NCI-H345 treated with DMSO at 0.1 percent for 48 hours (cell line): ENCODE measurements around the gene RAB40B.

ENCODE experiments used
- DNase-seq: peaks from one replicate; lab custom pipeline; 2025; ENCODE audit not compliant: unreplicated experiment; lab: John Stamatoyannopoulos, UW

RAB40B gene

DNA sequence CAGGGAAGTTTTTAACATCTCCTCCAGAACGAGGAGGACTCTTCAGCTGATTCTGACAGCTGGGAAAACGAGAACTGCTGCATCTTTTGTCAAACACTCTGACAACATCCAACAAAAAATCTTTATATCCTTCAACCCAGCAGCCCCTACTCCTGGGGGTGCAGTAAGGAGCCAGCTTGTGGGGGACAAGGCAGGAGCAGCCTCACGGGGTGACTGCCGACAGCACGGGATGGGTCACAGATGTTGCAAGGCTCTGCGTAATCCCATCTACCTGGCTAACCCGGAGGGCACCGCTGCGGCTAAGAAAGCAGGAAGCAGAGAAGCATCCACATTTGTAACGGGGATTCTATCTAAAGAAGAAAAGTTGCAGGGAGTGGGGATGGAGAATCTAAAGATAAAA lies 78.9 kb downstream of the RAB40B start:
- DNase-seq: no peak

DNA sequence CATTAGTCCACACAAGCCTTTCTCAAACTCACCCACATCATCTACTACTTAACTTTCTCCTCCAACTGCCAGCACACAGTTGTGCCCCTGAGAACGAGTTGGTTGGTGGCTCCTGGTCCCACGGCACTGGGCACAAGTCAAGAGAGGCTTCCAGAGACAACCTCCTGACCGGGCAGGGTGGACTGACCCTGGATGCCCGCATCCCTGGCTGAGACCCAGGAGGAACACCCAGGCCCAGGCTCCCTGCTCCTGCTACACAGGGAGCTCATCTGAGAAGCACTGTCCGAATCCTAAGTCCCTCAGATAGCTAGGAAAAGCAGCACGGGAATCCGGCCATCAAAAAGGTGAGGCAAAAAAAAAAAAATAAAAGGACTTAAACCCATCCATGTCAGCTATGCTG lies 79.3 kb downstream of the RAB40B start:
- no peak for DNase-seq

DNA sequence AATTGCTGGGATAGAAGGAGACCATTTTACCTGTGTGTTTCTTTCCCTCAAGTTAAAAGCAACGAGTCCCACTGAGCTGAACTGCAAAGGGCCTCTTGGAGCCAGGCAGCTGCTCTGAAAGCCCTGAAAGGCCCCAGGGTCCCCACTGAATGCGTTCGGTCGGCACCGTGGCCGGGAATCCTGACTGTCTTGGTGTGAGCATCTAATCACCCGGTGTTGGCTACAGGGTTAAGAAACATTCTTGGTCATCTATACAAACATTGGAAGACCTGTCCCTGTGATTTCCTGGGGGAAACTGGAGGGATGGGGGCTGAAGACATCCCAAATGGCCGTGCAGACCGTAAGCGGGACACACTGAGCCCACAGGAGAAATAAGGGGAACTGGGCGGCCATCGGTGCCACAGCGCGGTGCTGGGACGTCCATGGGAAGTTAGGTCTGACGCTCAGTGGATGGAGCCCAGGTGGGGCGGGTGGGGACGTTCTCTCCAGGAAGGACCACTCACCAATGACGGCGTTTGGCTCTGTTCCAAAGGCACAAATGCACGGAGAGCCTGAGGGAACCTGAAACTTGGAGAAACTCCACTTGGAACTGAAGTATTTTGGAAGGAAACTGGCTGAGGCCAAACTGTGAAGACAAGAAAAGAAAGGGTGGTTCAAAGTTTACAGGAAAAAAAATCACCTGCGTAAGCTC lies 82.3 kb downstream of the RAB40B start:
- no peak for DNase-seq

DNA sequence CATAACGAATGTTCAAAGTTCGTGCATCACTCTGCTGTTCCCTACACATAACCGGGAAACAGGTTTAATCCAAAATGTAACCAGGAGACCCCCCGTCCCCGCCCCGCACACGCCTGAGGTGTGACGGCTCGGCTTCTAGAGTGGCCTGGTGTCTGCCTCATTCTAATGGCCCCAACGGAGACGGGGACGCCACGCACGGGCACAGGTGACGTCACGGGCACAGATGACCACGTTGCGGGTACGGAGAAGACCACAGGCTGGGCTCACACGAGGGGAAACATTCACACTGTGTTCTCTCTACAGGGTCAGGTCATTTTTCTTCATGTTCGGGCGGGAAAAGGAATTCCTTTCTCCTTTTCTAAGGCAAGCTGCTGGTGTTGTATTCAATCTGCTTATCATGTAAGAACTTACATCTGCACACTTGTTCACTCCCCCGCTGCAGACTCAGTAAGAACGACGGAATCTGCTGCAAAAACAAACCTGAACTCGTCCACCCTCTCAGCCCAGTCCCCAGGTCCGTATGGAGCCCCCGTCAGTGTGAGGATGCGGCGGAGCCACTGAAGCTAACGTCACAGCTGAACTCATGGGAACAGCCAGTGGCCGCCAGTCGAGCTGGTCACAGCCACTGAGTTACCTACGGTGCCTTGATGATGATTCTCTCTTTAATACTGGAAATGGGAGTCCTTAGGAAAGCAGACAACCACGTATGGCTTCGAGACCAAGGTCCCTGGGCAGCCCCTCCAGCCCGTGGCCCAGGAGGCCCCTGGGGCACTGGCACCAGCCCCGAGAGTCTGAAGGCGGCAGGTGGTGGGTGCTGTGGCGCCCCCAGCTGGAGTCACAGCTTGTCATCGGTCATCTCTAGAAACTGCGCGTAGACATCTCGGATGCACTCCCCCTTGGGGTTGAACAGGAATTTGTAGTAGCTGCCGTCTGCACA lies 83.1 kb downstream of the RAB40B start:
- no peak for DNase-seq

DNA sequence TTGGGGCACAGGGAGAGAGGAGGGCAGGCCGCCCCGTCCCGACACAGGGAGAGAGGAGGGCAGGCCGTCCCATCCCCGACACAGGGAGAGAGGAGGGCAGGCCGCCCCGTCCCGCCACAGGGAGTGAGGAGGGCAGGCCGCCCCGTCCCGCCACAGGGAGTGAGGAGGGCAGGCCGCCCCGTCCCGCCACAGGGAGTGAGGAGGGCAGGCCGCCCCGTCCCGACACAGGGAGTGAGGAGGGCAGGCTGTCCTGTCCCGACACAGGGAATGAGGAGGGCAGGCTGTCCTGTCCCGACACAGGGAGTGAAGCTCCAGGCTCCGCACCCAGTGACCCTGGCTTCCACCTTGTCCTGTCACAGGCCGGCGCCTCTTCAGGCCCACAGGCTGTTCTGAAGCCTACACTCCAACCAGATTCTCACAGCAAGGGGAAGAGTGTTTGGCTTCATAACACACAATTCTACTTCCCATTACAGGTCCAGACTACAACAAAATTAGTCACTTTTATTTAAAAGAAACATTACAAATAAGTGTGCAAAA lies 84.3 kb downstream of the RAB40B start:
- no peak for DNase-seq

DNA sequence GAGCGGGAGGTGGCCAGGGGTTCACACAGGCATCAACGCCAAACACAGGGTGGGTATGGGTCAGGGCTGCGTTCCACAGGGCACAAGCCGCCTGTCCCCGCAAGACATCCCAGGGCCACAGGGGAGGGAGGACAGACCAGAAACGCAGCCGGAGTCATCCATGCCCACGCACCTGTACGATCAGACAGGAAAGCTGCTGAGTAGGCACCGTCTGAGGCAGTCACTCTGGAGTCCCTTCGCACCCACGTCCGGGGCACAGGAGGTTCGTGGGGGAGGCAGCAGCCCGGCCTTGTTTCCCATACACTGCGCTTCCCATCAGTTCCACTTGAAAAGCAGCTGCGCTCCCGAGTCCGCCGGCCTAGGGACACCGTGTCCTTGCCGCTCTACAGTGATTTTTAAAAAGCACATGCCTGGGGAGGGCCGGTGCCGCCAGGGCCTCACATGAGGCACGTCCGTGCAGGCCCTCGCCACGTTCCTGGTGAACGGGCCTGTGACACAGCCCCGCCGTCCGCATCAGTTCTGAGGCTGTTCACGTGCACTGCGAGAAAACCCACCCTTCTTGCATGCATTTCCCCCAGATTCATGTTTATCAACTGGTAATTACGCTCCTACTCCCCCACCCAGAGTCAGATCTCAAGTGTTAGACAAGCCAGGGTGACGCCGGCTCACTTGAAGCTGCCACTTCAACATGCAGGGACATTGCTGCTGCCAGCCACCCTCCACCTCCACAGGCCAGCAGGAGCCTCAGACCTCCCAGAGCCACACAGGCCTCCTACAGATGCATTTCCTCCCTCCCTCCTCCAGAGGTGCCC lies 85.0 kb downstream of the RAB40B start:
- DNase-seq: peak; percentile 50

DNA sequence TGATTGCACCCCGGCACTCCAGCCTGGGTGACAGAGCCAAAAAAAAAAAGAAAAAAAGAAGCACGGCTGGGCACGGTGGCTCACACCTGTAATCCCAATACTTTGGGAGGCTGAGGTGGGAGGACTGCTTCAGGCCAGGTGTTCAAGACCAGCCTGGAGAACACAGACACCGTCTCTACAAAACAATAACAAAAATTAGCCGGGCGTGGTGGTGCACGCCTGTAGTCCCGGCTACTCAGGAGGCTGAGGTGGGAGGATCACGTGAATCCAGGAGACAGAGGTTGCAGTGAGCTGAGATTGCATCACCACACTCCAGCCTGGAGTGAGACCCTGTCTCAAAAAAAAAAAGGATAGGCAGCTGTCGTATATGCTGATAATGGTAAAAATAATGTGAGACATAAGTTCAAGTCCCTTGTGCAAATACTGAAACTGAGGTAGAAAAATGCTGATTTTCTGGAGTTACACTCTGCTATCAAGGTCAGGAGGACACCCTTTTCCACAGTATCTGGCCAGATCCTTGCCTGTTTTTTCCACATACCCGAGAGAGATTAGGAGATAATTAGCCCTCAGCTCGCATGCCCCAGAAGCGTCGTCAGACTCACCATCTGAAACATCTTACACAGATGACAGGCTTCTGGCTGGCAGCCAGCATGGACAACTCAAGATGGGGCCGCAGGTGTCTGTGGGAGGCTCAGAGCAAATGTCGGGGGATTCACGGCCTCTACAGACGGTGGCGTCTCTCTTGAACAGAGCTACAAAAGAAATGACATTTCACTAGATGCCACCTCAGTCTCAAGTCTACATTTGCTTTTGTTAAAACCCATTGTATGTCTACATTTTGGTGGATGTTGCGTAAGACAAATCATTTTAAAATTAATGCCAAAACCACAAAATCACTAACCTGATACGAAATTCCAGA lies 87.1 kb downstream of the RAB40B start:
- no peak for DNase-seq

DNA sequence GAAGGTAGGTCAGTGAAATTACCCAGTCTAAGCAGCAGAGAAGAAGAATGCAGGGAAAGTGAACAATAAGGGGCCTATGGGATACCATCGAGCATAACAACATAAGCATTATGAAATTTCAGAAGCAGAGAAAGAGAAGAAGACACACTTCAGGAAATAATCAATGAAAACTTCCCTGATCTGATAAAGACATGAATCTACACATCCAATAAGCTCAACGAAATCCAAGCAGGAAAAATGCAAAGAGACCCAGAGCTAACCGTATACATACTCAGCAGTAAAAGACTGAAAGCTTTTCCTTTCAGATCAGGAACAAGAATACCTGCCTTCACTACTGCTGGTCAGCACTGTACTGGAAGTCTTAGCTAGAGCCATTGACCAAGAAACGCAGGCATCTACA lies 88.8 kb downstream of the RAB40B start:
- DNase-seq: no peak

DNA sequence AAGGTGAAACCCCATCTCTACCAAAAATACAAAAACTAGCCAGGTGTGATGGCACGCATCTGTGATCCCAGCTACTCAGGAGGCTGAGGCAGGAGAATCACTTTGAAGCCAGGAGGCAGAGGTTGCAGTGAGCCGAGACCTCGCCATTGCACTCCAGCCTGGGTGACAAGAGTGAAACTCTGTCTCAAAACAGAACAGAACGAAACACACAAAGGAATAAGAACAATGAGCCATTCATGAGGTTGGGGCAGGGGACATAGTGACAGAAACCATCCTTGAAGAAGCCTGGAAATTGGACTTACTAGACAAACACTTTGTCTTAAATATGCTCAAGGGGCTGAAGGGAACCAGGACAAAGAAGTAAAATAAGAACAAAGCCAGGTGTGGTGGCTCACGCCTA lies 89.7 kb downstream of the RAB40B start:
- DNase-seq: no peak

DNA sequence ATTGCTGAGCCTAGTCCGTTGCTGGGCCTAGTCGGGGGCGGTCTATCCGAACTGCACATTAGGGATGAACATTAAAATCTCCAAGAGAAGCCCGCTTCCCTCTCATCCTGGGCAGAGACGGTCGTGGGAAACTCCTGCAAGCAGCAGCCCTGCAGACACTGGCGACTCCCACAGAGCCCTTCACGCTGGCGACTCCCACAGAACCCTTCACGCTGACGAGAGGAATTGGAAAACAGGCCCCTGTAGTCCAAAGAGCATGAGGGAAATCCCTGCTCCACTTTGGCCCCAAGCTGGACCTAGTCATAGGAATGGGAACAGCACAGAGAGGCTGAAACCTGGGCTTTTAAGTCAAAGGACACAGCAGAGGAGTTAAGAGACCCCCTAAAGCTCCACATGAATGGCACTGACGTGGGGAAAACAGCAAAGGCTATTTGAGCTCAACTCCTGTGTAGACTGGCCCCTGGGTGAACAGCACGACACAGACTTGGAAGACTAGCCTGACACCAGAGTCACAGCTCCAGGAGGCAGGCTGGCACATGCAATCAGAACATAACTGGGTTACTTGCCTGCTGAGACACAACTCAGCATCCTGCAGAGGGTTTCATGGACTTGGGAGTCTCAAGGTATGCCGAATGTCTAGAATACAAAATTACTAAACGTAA lies 92.4 kb downstream of the RAB40B start:
- DNase-seq: no peak
